ENCODE measurements around the gene CLRN1.

The CLRN1 gene

DNA sequence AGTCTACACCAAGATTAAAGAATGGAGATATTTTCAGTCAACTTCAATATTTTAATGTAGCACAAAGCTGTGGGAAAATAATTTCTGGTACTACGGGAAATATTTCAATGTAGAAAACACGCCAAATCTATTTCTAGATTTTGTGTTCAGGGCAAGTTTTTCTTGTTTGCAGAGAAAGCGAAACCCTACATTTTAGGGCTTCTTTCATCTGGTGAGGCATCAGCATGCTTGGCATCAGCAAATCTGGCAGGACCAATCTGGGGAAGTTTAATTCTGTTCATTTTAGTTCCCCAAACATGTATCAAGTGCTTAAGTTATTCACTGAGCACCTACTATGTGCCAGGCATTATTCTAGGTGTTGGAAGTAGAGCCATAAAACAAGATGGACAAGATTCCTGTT lies 30.3 kb downstream of the CLRN1 start:
- TF ChIP-seq SIN3A (IDR thresholded peaks at IDR 0.05; ENCODE audit: borderline replicate concordance, insufficient read depth, low read length), result no peak
- TF ChIP-seq, protein P1, sequence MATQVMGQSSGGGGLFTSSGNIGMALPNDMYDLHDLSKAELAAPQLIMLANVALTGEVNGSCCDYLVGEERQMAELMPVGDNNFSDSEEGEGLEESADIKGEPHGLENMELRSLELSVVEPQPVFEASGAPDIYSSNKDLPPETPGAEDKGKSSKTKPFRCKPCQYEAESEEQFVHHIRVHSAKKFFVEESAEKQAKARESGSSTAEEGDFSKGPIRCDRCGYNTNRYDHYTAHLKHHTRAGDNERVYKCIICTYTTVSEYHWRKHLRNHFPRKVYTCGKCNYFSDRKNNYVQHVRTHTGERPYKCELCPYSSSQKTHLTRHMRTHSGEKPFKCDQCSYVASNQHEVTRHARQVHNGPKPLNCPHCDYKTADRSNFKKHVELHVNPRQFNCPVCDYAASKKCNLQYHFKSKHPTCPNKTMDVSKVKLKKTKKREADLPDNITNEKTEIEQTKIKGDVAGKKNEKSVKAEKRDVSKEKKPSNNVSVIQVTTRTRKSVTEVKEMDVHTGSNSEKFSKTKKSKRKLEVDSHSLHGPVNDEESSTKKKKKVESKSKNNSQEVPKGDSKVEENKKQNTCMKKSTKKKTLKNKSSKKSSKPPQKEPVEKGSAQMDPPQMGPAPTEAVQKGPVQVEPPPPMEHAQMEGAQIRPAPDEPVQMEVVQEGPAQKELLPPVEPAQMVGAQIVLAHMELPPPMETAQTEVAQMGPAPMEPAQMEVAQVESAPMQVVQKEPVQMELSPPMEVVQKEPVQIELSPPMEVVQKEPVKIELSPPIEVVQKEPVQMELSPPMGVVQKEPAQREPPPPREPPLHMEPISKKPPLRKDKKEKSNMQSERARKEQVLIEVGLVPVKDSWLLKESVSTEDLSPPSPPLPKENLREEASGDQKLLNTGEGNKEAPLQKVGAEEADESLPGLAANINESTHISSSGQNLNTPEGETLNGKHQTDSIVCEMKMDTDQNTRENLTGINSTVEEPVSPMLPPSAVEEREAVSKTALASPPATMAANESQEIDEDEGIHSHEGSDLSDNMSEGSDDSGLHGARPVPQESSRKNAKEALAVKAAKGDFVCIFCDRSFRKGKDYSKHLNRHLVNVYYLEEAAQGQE (IDR thresholded peaks at IDR 0.05; ENCODE audit: insufficient read depth in 1 of 2, low read depth in 2 of 2, low read length in 2 of 2), result no peak
- no peak for TF ChIP-seq TAF1 (IDR thresholded peaks at IDR 0.05; ENCODE audit: borderline replicate concordance, insufficient read depth, low read length)
- TF ChIP-seq POLR2AphosphoS5 (IDR thresholded peaks at IDR 0.05; ENCODE audit: low read depth, low read length), result no peak
- no peak for TF ChIP-seq FOXP2 (optimal IDR thresholded peaks at IDR 0.05; ENCODE audit: borderline replicate concordance, extremely low read depth, extremely low read length, insufficient read depth)

DNA sequence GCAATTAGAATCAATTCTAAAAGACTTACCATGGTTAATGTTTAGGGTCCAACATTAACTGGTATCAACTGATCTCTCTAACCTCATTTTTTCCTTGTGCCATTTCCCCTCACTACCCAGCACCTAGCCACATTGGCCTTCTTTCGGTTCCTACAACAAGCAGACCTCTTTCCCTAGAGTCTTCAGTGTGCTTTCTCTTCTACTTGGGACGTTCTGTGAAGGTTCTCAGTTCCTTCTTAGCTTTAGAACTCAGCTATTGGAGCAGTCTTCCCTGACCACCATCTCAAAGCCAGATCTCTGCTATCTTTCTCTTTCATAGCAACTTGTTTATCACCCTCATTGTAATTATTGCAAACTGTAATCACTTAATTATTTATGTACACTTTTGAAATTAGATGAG lies 35.8 kb downstream of the CLRN1 start:
- no peak for TF ChIP-seq SIN3A (IDR thresholded peaks at IDR 0.05; ENCODE audit: borderline replicate concordance, insufficient read depth, low read length)
- no peak for TF ChIP-seq TAF1 (IDR thresholded peaks at IDR 0.05; ENCODE audit: borderline replicate concordance, insufficient read depth, low read length)
- TF ChIP-seq FOXP2 (optimal IDR thresholded peaks at IDR 0.05; ENCODE audit: borderline replicate concordance, extremely low read depth, extremely low read length, insufficient read depth), result no peak
- TF ChIP-seq POLR2AphosphoS5 (IDR thresholded peaks at IDR 0.05; ENCODE audit: low read depth, low read length), result no peak
- TF ChIP-seq, protein P1 (IDR thresholded peaks at IDR 0.05; ENCODE audit: insufficient read depth in 1 of 2, low read depth in 2 of 2, low read length in 2 of 2), result no peak

DNA sequence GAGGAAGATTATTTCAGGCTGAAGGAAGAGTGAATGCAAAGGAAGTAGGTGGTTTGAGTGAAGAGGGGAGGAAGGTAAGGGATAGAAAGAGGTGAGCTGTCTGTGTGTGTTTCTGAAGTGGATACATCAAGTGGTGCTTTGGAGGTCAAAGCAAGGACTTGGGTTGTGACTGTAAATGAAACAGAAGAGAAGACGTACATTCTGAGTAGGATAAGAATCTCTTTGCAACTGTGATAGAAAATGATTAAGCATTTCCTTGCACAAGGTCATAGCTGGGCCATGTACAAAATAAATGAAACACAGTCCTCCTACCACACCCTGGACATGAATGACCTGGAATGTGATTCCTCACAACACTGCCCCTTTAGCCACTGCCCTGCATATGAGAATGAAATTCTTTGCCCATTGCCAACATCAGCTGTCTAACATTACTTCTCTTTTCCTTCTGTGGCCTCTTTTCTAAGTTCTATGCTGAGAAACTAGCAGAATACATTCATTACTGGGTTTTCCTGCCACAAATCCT lies 39.0 kb downstream of the CLRN1 start:
- TF ChIP-seq, protein P1 (IDR thresholded peaks at IDR 0.05; ENCODE audit: insufficient read depth in 1 of 2, low read depth in 2 of 2, low read length in 2 of 2), result no peak
- TF ChIP-seq TAF1 (IDR thresholded peaks at IDR 0.05; ENCODE audit: borderline replicate concordance, insufficient read depth, low read length) (no peak), FOXP2 (optimal IDR thresholded peaks at IDR 0.05; ENCODE audit: borderline replicate concordance, extremely low read depth, extremely low read length, insufficient read depth) (no peak), SIN3A (IDR thresholded peaks at IDR 0.05; ENCODE audit: borderline replicate concordance, insufficient read depth, low read length) (no peak), POLR2AphosphoS5 (IDR thresholded peaks at IDR 0.05; ENCODE audit: low read depth, low read length) (no peak)

DNA sequence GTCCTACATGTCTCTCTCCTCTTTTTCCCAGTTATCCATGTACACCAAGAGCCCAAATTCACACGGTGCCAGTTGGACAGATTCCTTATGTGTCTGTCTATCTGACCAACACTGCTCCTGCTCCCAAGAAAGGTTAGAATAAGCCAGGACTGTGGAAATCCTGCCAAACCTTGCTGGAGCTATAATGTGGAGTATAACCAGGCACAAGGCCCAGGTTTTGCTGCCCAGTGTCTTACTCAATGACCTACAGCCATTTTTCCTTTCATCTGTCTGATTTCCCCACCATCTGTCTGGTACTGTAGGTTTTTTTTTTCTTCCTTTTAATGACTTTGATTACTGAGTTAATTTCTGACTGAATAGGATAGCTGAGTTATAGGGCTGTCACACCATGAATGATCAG lies 40.8 kb downstream of the CLRN1 start:
- no peak for TF ChIP-seq POLR2AphosphoS5 (IDR thresholded peaks at IDR 0.05; ENCODE audit: low read depth, low read length)
- no peak for TF ChIP-seq SIN3A (IDR thresholded peaks at IDR 0.05; ENCODE audit: borderline replicate concordance, insufficient read depth, low read length)
- TF ChIP-seq TAF1 (IDR thresholded peaks at IDR 0.05; ENCODE audit: borderline replicate concordance, insufficient read depth, low read length), result no peak
- no peak for TF ChIP-seq FOXP2 (optimal IDR thresholded peaks at IDR 0.05; ENCODE audit: borderline replicate concordance, extremely low read depth, extremely low read length, insufficient read depth)
- TF ChIP-seq, protein P1 (IDR thresholded peaks at IDR 0.05; ENCODE audit: insufficient read depth in 1 of 2, low read depth in 2 of 2, low read length in 2 of 2), result no peak

DNA sequence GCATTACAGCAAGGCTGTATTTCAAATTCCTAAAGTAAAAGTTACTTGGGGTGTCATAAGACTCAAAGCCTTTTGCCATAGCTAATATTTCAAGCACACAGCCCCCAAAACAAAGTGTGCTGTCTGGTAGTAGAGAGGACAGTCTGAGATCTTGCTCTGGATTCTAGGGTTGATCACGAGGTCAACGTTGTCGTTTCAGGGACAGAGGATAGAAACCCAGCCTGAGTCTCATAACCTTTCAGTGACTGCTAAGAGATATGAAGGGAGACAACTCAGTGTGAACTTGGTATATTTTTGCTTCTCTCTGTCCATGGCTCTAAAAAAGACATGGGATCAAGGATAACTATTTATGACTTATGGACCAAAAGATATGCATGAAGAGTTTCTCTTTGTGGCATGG lies 41.7 kb downstream of the CLRN1 start:
- TF ChIP-seq TAF1 (IDR thresholded peaks at IDR 0.05; ENCODE audit: borderline replicate concordance, insufficient read depth, low read length), result no peak
- TF ChIP-seq FOXP2 (optimal IDR thresholded peaks at IDR 0.05; ENCODE audit: borderline replicate concordance, extremely low read depth, extremely low read length, insufficient read depth), result no peak
- no peak for TF ChIP-seq POLR2AphosphoS5 (IDR thresholded peaks at IDR 0.05; ENCODE audit: low read depth, low read length)
- TF ChIP-seq, protein P1 (IDR thresholded peaks at IDR 0.05; ENCODE audit: insufficient read depth in 1 of 2, low read depth in 2 of 2, low read length in 2 of 2), result no peak
- no peak for TF ChIP-seq SIN3A (IDR thresholded peaks at IDR 0.05; ENCODE audit: borderline replicate concordance, insufficient read depth, low read length)
